PC-3 (cell line): ENCODE data around the gene STARD9. TPM values are rescaled to one million over a fixed set of nuclear protein-coding genes. Genes with fewer than 3 reads are reported as not detected.
A peak's percentile ranks its signal among the peaks of the same experiment; 100 is the strongest.

Source experiments
- ATAC-seq: fragments of 200-7000 bp; cut with Tn5 transposase; 2 replicates; pipeline ENCODE4 v1.9.1; 2020; ENCODE audit warnings: mild to moderate bottlenecking, moderate library complexity
- BruUV-seq: library from RNA; stranded (reverse); fragments of 400-500 nt; replicated peaks from 2 replicates; lab custom pipeline; 2021; lab: Mats Ljungman, UMichigan
- CTCF ChIA-PET: fragments of 300-600 bp; sonication (Branson Sonifier 250); formaldehyde crosslinking; loops from one replicate; lab custom pipeline; 2022; ENCODE audit warnings: antibody characterized with exemption; lab: Charles Lee
- POLR2A ChIA-PET: fragments of 300-600 bp; sonication (Branson Sonifier 250); formaldehyde crosslinking; loops from one replicate; lab custom pipeline; 2022; ENCODE audit warnings: antibody characterized with exemption; ENCODE audit not compliant: unreplicated experiment; lab: Charles Lee
- DNase-seq: peaks from one replicate; pipeline ENCODE4 v3.0.0-alpha.2; 2015
- H2AFZ ChIP-seq: fragments of 300-600 bp; sonication (generic); 2 replicates; pipeline ENCODE4 v1.6.0; 2016; ENCODE audit warnings: antibody characterized with exemption, low read length
- H3F3A ChIP-seq: fragments of 300-600 bp; sonication (generic); one replicate; pipeline ENCODE4 v1.6.0; 2017; ENCODE audit warnings: antibody characterized with exemption, low read length, control low read depth, mild to moderate bottlenecking; ENCODE audit not compliant: unreplicated experiment
- H3K27ac ChIP-seq: fragments of 300-600 bp; sonication (generic); 2 replicates; pipeline ENCODE4 v1.5.1; 2016; ENCODE audit warnings: mild to moderate bottlenecking, low read length
- H3K27me3 ChIP-seq: fragments of 300-600 bp; sonication (generic); 2 replicates; pipeline ENCODE4 v1.6.1; 2016; ENCODE audit warnings: low read length, mixed read lengths
- H3K36me3 ChIP-seq: fragments of 300-600 bp; sonication (generic); 2 replicates; pipeline ENCODE4 v1.6.1; 2016; ENCODE audit warnings: low read depth, mixed run types, low read length, mixed read lengths
- H3K4me1 ChIP-seq: fragments of 300-600 bp; sonication (generic); 2 replicates; pipeline ENCODE4 v1.5.1; 2016; ENCODE audit warnings: low read length; ENCODE audit not compliant: insufficient read depth
- H3K4me2 ChIP-seq: fragments of 300-600 bp; sonication (generic); 2 replicates; pipeline ENCODE4 v1.6.0; 2016; ENCODE audit warnings: low read length
- H3K4me3 ChIP-seq: fragments of 300-600 bp; sonication (generic); 2 replicates; pipeline ENCODE4 v1.5.1; 2016; ENCODE audit warnings: mild to moderate bottlenecking, low read length, mixed read lengths
- H3K79me2 ChIP-seq: fragments of 300-600 bp; sonication (generic); 2 replicates; pipeline ENCODE4 v1.6.1; 2017; ENCODE audit warnings: low read length, mixed read lengths
- H3K9ac ChIP-seq: fragments of 300-600 bp; sonication (generic); 2 replicates; pipeline ENCODE4 v1.6.0; 2016; ENCODE audit warnings: mild to moderate bottlenecking, low read length
- H3K9me2 ChIP-seq: fragments of 300-600 bp; sonication (generic); replicated peaks from 2 replicates; pipeline ENCODE4 v1.6.1; 2016; ENCODE audit warnings: mixed run types, low read length, mixed read lengths
- H3K9me3 ChIP-seq: fragments of 300-600 bp; sonication (generic); 2 replicates; pipeline ENCODE4 v1.6.1; 2016; ENCODE audit warnings: low read length, mixed read lengths
- H4K20me1 ChIP-seq: fragments of 300-600 bp; sonication (generic); 2 replicates; pipeline ENCODE4 v1.6.1; 2016; ENCODE audit warnings: low read length, mixed read lengths
- CTCF ChIP-seq: fragments of 300-600 bp; sonication (generic); conservative IDR thresholded peaks from 2 replicates; pipeline ENCODE4 v1.5.1; 2017; ENCODE audit warnings: antibody characterized with exemption, low read depth, mild to moderate bottlenecking, low read length
- EZH2 ChIP-seq: fragments of 300-600 bp; sonication (generic); IDR thresholded peaks from one replicate; pipeline ENCODE4 v1.6.1; 2017; ENCODE audit warnings: antibody characterized with exemption, mild to moderate bottlenecking, low read length; ENCODE audit not compliant: unreplicated experiment
- EZH2phosphoT487 ChIP-seq: fragments of 300-600 bp; sonication (generic); IDR thresholded peaks from 2 replicates; pipeline ENCODE4 v1.6.1; 2018; ENCODE audit warnings: mild to moderate bottlenecking, antibody characterized with exemption, low read length, borderline replicate concordance
- intact Hi-C: fragments of 100-400 bp; cut with micrococcal nuclease; formaldehyde crosslinking; loops from 2 replicates; pipeline ENCODE4 v1.9.0; 2023
- total RNA-seq: library from RNA; depleted of rRNA; stranded (reverse); fragments of >200 nt; gene quantifications from 2 replicates; pipeline ENCODE4 v1.2.3, GENCODE V29; 2014

STARD9 gene
- total RNA-seq, 1 experiment from 2014 or later, result 5.0 TPM

DNA sequence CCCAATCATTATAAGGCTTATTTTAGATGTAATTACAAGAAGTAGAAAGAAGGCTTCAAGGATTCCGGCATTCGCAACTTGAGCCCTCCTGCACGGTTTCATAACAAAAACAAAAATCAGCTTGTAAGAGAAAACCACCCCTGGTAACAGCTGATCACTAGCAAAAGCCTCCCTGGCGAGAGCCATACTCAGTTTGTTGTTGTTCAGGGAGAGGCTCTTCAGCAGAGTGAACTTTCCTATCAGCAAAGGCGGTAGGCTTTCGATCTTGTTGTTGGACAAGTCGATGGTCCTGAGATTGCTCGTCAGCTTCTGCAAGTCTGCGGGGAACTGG lies 27.5 kb upstream of the STARD9 start:
- H3K4me2 ChIP-seq, result peak overlapping the region; percentile 88
- TF ChIP-seq CTCF (no peak), EZH2phosphoT487 (no peak)
- ChIA-PET CTCF (no interaction called here), POLR2A (interaction anchor here (0.8 kb wide), 2 partner anchors 27 to 53 kb away, joined by 6 to 8 read pairs; partner anchors contain the start of genes SNAP23 and STARD9)
- intact Hi-C loops, result loop anchor here (1.0 to 5.0 kb wide), 3 partner anchors 34 to 102 kb away; partner anchors contain the start of gene SNAP23
- DNase-seq, result no peak
- H3K9me3 ChIP-seq, result no peaks in the 10 kb centered on the region
- H4K20me1 ChIP-seq, result no peaks in the 10 kb centered on the region
- H3K36me3 ChIP-seq, result peaks cover 9% of the 10 kb centered on the region; the same call in 1 of the 2 replicates
- H3K27ac ChIP-seq, result peak overlapping the region; percentile 24; the same call in 1 of the 2 replicates
- no peaks in the 10 kb centered on the region for H3F3A ChIP-seq
- H3K4me3 ChIP-seq, result peak overlapping the region; percentile 94
- H2AFZ ChIP-seq, result peak overlapping the region; percentile 87
- H3K9ac ChIP-seq, result peak overlapping the region; percentile 96
- H3K79me2 ChIP-seq, result peaks cover 62% of the 10 kb centered on the region
- peak; percentile 23 for ATAC-seq
- no peaks in the 10 kb centered on the region for H3K9me2 ChIP-seq
- peaks cover 16% of the 10 kb centered on the region for H3K4me1 ChIP-seq
- no TSS peak for BruUV-seq
- no peaks in the 10 kb centered on the region for H3K27me3 ChIP-seq

DNA sequence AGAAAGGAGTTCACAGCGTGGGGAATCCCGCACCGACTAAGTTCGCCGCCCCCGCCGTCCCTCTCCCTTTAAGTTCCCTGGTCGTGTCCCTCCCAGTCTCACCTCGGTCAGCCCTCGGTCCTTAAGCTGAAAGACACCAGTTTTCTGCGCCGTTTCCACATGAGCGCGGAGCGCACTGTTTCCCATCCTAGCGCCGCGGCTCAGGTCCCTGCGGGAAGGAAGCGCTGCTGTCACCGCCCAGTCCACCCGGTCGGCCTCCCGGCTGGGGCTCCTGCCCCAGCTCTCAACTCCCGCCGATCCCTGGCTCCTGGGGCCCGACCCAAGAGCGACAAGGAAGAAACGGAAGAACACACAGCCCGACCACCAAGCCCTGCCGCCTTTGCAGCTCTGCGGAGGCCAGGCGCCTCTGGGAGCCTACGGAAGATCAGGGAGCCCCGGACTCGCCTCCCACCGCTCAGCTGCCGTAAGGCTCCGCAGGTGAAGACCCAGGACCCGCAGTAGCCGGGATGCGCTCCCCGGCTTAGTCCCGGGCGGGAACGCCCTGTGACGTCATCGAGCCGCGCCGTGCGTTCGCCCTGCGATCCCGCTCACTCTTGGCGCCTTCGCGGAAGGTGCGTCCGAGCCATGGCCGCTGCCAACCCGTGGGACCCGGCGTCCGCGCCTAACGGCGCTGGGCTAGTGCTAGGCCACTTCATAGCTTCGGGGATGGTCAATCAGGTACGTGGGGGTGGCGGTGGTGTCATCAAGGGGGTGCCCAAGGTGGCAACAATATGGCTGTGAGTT lies 27.0 kb upstream of the STARD9 start, which contains the start of the genes HAUS2 and LRRC57:
Gene HAUS2 (plus strand): TSS at position 590 of the 783 bp plus-strand sequence. CDS start 35 bp downstream, at position 625.
Gene LRRC57 (minus strand): TSS at position 545 of the 783 bp plus-strand sequence. CDS start 359 bp downstream, at position 186.
- Histone ChIP-seq H3K9me3 (no peaks in the 10 kb centered on the region), H4K20me1 (no peaks in the 10 kb centered on the region), H3K4me2 (peak within 1 kb of the TSS; percentile 88), H3K4me3 (peak within 1 kb of the TSS; percentile 94), H3K27ac (peak within 1 kb of the TSS; percentile 24), H3K27me3 (no peaks in the 10 kb centered on the region), H3K9ac (peak within 1 kb of the TSS; percentile 96), H2AFZ (peak within 1 kb of the TSS; percentile 87), H3K4me1 (peaks cover 16% of the 10 kb centered on the region), H3F3A (no peaks in the 10 kb centered on the region), H3K9me2 (no peaks in the 10 kb centered on the region), H3K79me2 (peaks cover 68% of the 10 kb centered on the region), H3K36me3 (peaks cover 7% of the 10 kb centered on the region; the same call in 1 of the 2 replicates)
- ATAC-seq, result peak; percentile 90
- BruUV-seq, result TSS peak; percentile 67
- intact Hi-C loops, result loop anchor here (1.0 to 5.0 kb wide), 3 partner anchors 34 to 102 kb away; partner anchors contain the start of gene SNAP23
- CTCF ChIA-PET, result no interaction called here
- peak; percentile 94 for DNase-seq
- TF ChIP-seq EZH2 (no peak), CTCF (no peak), EZH2phosphoT487 (no peak)
- POLR2A ChIA-PET, result interaction anchor here (0.6 to 0.8 kb wide), 3 partner anchors 27 to 53 kb away, joined by 3 to 8 read pairs (median 6); partner anchors contain the start of genes SNAP23 and STARD9
